Measurements from ENCODE around the gene ERH. TPM values are rescaled to one million over a fixed set of nuclear protein-coding genes. Genes with fewer than 3 reads are reported as not detected.

Gene ERH
- total RNA-seq, 1 experiment from 2014 or later, result 352 TPM

- no peaks in the 10 kb centered on the region for H3K9me3 ChIP-seq (ENCODE audit: control insufficient read depth in 1 of 2, insufficient read depth in 1 of 2, low read depth in 1 of 2, low read length in 2 of 2)
- H3K36me3 ChIP-seq (ENCODE audit: control insufficient read depth in 1 of 2, insufficient read depth in 2 of 2, low read length in 2 of 2), result no peaks in the 10 kb centered on the region
- intact Hi-C loops (cut with micrococcal nuclease), result no loop called here
- H3K79me2 ChIP-seq (ENCODE audit: insufficient read depth, low read length), result no peaks in the 10 kb centered on the region
- DNase-seq (ENCODE audit: low read depth, low spot score) (no peak), ATAC-seq (no peak)
- no peak overlapping the region for H3K4me2 ChIP-seq (ENCODE audit: low read length)
- CTCF ChIA-PET, result interaction anchor here (1.3 kb wide), 1 partner anchor 12 kb away, joined by 3 read pairs; no protein-coding TSS in a partner anchor
- RAD21 ChIA-PET (ENCODE audit: low non-redundant PET in 1 of 2, low total read pairs in 2 of 2, uncharacterized antibody in 2 of 2, unreplicated experiment in 2 of 2), result no interaction called here
- no TSS peak for BruUV-seq (replicated peaks)
- TF ChIP-seq CEBPB (IDR thresholded peaks at IDR 0.05; ENCODE audit: low read depth) (no peak), SIN3A (IDR thresholded peaks at IDR 0.05; ENCODE audit: low read depth) (no peak), POLR2AphosphoS5 (IDR thresholded peaks at IDR 0.05; ENCODE audit: low read depth, low read length) (no peak), JUND (IDR thresholded peaks at IDR 0.05) (no peak), ZFX (IDR thresholded peaks at IDR 0.05) (no peak), MAX (IDR thresholded peaks at IDR 0.05) (no peak), POLR2A (IDR thresholded peaks at IDR 0.05; ENCODE audit: borderline replicate concordance, extremely low read depth, insufficient read depth, insufficient read length) (no peak), EGR1 (IDR thresholded peaks at IDR 0.05; ENCODE audit: low read depth) (no peak), ZBTB33 (IDR thresholded peaks at IDR 0.05; ENCODE audit: extremely low read depth, insufficient replicate concordance, low read length) (no peak), RAD21 (IDR thresholded peaks at IDR 0.05; ENCODE audit: low read depth) (no peak), REST (IDR thresholded peaks at IDR 0.05; ENCODE audit: low read depth) (no peak), CTCF (IDR thresholded peaks at IDR 0.05 in 2 of 3, conservative IDR thresholded peaks at IDR 0.05 in 1 of 3; ENCODE audit: borderline replicate concordance in 1 of 3, insufficient read depth in 1 of 3, low read depth in 2 of 3, low read length in 2 of 3) (no peak), EZH2phosphoT487 (IDR thresholded peaks at IDR 0.05; ENCODE audit: borderline replicate concordance) (no peak), FOSL1 (IDR thresholded peaks at IDR 0.05; ENCODE audit: low read depth) (no peak), ZNF274 (IDR thresholded peaks at IDR 0.05; ENCODE audit: low read depth, low read length) (no peak), ATF3 (IDR thresholded peaks at IDR 0.05) (no peak), SP1 (IDR thresholded peaks at IDR 0.05; ENCODE audit: low read depth) (no peak)
- no peak overlapping the region for H3K9ac ChIP-seq (ENCODE audit: low read length)
- H3K9me2 ChIP-seq (ENCODE audit: insufficient read depth), result no peaks in the 10 kb centered on the region
- H3K27me3 ChIP-seq (ENCODE audit: insufficient read depth, low read length), result no peaks in the 10 kb centered on the region
- POLR2A ChIA-PET, result no interaction called here
- H3K27ac ChIP-seq (ENCODE audit: low read depth, low read length), result no peak overlapping the region
- no peaks in the 10 kb centered on the region for H4K20me1 ChIP-seq (ENCODE audit: insufficient read depth)
- H2AFZ ChIP-seq (ENCODE audit: low read depth, low read length, poor library complexity, severe bottlenecking), result no peak overlapping the region
- no peaks in the 10 kb centered on the region for H3K4me1 ChIP-seq (ENCODE audit: control insufficient read depth in 1 of 2, insufficient read depth in 2 of 2, low read length in 2 of 2)
- no peak overlapping the region for H3K4me3 ChIP-seq (replicated peaks in 1 of 2; ENCODE audit: low read depth in 1 of 2, low read length in 2 of 2)
These were observed 63.5 kb downstream of the ERH start for GRCh38 chr14:69334576-69334975.

Measured in HCT116 (cell line).